ENCODE results near the gene TRAPPC12. TPM values are rescaled to one million over a fixed set of nuclear protein-coding genes. Genes with fewer than 3 reads are reported as not detected.
"Not testable (repeated sequence)": the region's sequence is repeated elsewhere in the genome, so short reads cannot be mapped to it uniquely, and the experiment has no call there.

The TRAPPC12 gene
- total and polyA plus RNA-seq, 7 experiments from 2014 or later: 29.8 to 160 (median 104) TPM

- H3K4me3 ChIP-seq (ENCODE audit: low read length): no peak overlapping the region
- no peaks in the 10 kb centered on the region for H3K4me1 ChIP-seq (ENCODE audit: control insufficient read depth in 2 of 2, insufficient read depth in 2 of 2, low read length in 2 of 2)
- CTCF ChIA-PET: no interaction called here
- H3K9me3 ChIP-seq (ENCODE audit: control insufficient read depth in 2 of 3, low read length in 3 of 3): no peaks in the 10 kb centered on the region
- H3K4me1 Mint-ChIP-seq: peaks cover 25 to 55% (median 45%) of the 10 kb centered on the region in 7 donors
- no peaks in the 10 kb centered on the region for H3K27me3 Mint-ChIP-seq
- H3K9me3 Mint-ChIP-seq: peaks cover 0 to 11% (median 0%) of the 10 kb centered on the region in 11 donors
- intact Hi-C loops (cut with micrococcal nuclease): no loop called here
- no peaks in the 10 kb centered on the region for H3K36me3 ChIP-seq (ENCODE audit: control insufficient read depth in 2 of 3, insufficient read depth in 3 of 3, low read length in 3 of 3)
- POLR2A ChIA-PET: no interaction called here
- DNase-seq (no peak), ATAC-seq (no peak)
- H3K27me3 ChIP-seq (ENCODE audit: control insufficient read depth in 2 of 2, insufficient read depth in 2 of 2, low read length in 2 of 2): no peaks in the 10 kb centered on the region
- H3K27ac Mint-ChIP-seq: no peak overlapping the region
- no peak overlapping the region for H3K27ac ChIP-seq (ENCODE audit: low read depth, low read length)
- peaks cover 0 to 27% (median 20%) of the 10 kb centered on the region in 5 donors for H3K36me3 Mint-ChIP-seq
- H3K4me3 Mint-ChIP-seq: no peak overlapping the region
Observed at GRCh38 chr2:3365219-3365618, 14.3 kb upstream of the TRAPPC12 start.

- ATAC-seq (no peak), DNase-seq (no peak)
- H3K4me3 ChIP-seq (ENCODE audit: low read length): no peak overlapping the region
- ChIA-PET POLR2A (no interaction called here), CTCF (no interaction called here)
- intact Hi-C loops (cut with micrococcal nuclease): no loop called here
- Mint-ChIP-seq H3K4me1 (peaks cover 12 to 42% (median 30%) of the 10 kb centered on the region in 7 donors), H3K36me3 (peaks cover 0 to 25% (median 20%) of the 10 kb centered on the region in 5 donors), H3K9me3 (peaks cover 0 to 11% (median 0%) of the 10 kb centered on the region in 11 donors), H3K4me3 (no peak overlapping the region), H3K27me3 (no peaks in the 10 kb centered on the region), H3K27ac (peak overlapping the region in 1 of 9 donors; percentile 4)
- H3K4me1 ChIP-seq (ENCODE audit: control insufficient read depth in 2 of 2, insufficient read depth in 2 of 2, low read length in 2 of 2): no peaks in the 10 kb centered on the region
- H3K27ac ChIP-seq (ENCODE audit: low read depth, low read length): no peak overlapping the region
- H3K27me3 ChIP-seq (ENCODE audit: control insufficient read depth in 2 of 2, insufficient read depth in 2 of 2, low read length in 2 of 2): no peaks in the 10 kb centered on the region
- H3K9me3 ChIP-seq (ENCODE audit: control insufficient read depth in 2 of 3, low read length in 3 of 3): no peaks in the 10 kb centered on the region
- H3K36me3 ChIP-seq (ENCODE audit: control insufficient read depth in 2 of 3, insufficient read depth in 3 of 3, low read length in 3 of 3): no peaks in the 10 kb centered on the region
Observed at GRCh38 chr2:3368261-3368722, 11.2 kb upstream of the TRAPPC12 start.

- POLR2A ChIA-PET; H3K4me3 ChIP-seq (ENCODE audit: low read length); H3K9me3 ChIP-seq (ENCODE audit: control insufficient read depth in 2 of 3, low read length in 3 of 3); H3K27me3 ChIP-seq (ENCODE audit: control insufficient read depth in 2 of 2, insufficient read depth in 2 of 2, low read length in 2 of 2); H3K27ac ChIP-seq (ENCODE audit: low read depth, low read length); ATAC-seq; DNase-seq; CTCF ChIA-PET; H3K27ac Mint-ChIP-seq; H3K4me1 ChIP-seq (ENCODE audit: control insufficient read depth in 2 of 2, insufficient read depth in 2 of 2, low read length in 2 of 2); H3K27me3 Mint-ChIP-seq; intact Hi-C loops (cut with micrococcal nuclease); H3K4me3 Mint-ChIP-seq; H3K36me3 ChIP-seq (ENCODE audit: control insufficient read depth in 2 of 3, insufficient read depth in 3 of 3, low read length in 3 of 3): not testable (repeated sequence)
- peaks cover 0 to 11% (median 0%) of the 10 kb centered on the region in 11 donors for H3K9me3 Mint-ChIP-seq
- peaks cover 12 to 38% (median 25%) of the 10 kb centered on the region in 7 donors for H3K4me1 Mint-ChIP-seq
- peaks cover 0 to 25% (median 20%) of the 10 kb centered on the region in 5 donors for H3K36me3 Mint-ChIP-seq
Observed at GRCh38 chr2:3369340-3370181, 9.9 kb upstream of the TRAPPC12 start.

- Histone ChIP-seq H3K4me1 (ENCODE audit: control insufficient read depth in 2 of 2, insufficient read depth in 2 of 2, low read length in 2 of 2) (peaks cover 24 to 29% of the 10 kb centered on the region in 2 donors), H3K4me3 (ENCODE audit: low read length) (peak overlapping the region; percentile 90), H3K27me3 (ENCODE audit: control insufficient read depth in 2 of 2, insufficient read depth in 2 of 2, low read length in 2 of 2) (no peaks in the 10 kb centered on the region), H3K36me3 (ENCODE audit: control insufficient read depth in 2 of 3, insufficient read depth in 3 of 3, low read length in 3 of 3) (peaks cover 0 to 6% (median 0%) of the 10 kb centered on the region in 3 experiments), H3K27ac (ENCODE audit: low read depth, low read length) (peak overlapping the region; percentile 87), H3K9me3 (ENCODE audit: control insufficient read depth in 2 of 3, low read length in 3 of 3) (no peaks in the 10 kb centered on the region)
- ATAC-seq (no peak), DNase-seq (no peak)
- Mint-ChIP-seq H3K27ac (peak overlapping the region; percentile 94 to 99 (median 99)), H3K9me3 (peaks cover 0 to 8% (median 0%) of the 10 kb centered on the region in 11 donors), H3K36me3 (peaks cover 0 to 17% (median 4%) of the 10 kb centered on the region in 5 donors), H3K4me3 (peak overlapping the region; percentile 96 to 99 (median 98)), H3K27me3 (no peaks in the 10 kb centered on the region), H3K4me1 (peaks cover 18 to 60% (median 44%) of the 10 kb centered on the region in 7 donors)
- intact Hi-C loops (cut with micrococcal nuclease): loop anchor here (1.0 to 5.0 kb wide), 7 partner anchors 45 to 1320 kb away; partner anchors contain the start of genes ADI1 (in 2 of the 2), RNASEH1 (in 2 of the 2) and RPS7 (in 2 of the 2)
- POLR2A ChIA-PET: interaction anchor here (1.6 to 4.3 kb wide), 2 partner anchors 181 to 276 kb away, joined by 7 to 18 read pairs; partner anchors contain the start of gene RNASEH1
- CTCF ChIA-PET: interaction anchor here (0.6 to 1.5 kb wide), 2 partner anchors 47 to 199 kb away, joined by 3 read pairs; no protein-coding TSS in a partner anchor
Observed at GRCh38 chr2:3376821-3377220, 2.7 kb upstream of the TRAPPC12 start.

GRCh38 chr2:3377279-3377611 is 2.2 kb upstream of the TRAPPC12 start:
- Histone ChIP-seq H3K4me3 (ENCODE audit: low read length) (peak overlapping the region; percentile 90), H3K9me3 (ENCODE audit: control insufficient read depth in 2 of 3, low read length in 3 of 3) (no peaks in the 10 kb centered on the region), H3K36me3 (ENCODE audit: control insufficient read depth in 2 of 3, insufficient read depth in 3 of 3, low read length in 3 of 3) (peaks cover 0 to 6% (median 0%) of the 10 kb centered on the region in 3 experiments), H3K27me3 (ENCODE audit: control insufficient read depth in 2 of 2, insufficient read depth in 2 of 2, low read length in 2 of 2) (no peaks in the 10 kb centered on the region), H3K27ac (ENCODE audit: low read depth, low read length) (peak overlapping the region; percentile 87), H3K4me1 (ENCODE audit: control insufficient read depth in 2 of 2, insufficient read depth in 2 of 2, low read length in 2 of 2) (peaks cover 24 to 29% of the 10 kb centered on the region in 2 donors)
- Mint-ChIP-seq H3K27ac (peak overlapping the region; percentile 94 to 99 (median 99)), H3K9me3 (peaks cover 0 to 8% (median 0%) of the 10 kb centered on the region in 11 donors), H3K36me3 (peaks cover 0 to 18% (median 5%) of the 10 kb centered on the region in 5 donors), H3K4me3 (peak overlapping the region; percentile 96 to 99 (median 98)), H3K27me3 (no peaks in the 10 kb centered on the region), H3K4me1 (peaks cover 18 to 62% (median 46%) of the 10 kb centered on the region in 7 donors)
- DNase-seq (peak in 1 of 9 donors; percentile 14), ATAC-seq (peak; percentile 9)
- CTCF ChIA-PET: interaction anchor here (0.6 to 1.4 kb wide), 3 partner anchors 132 to 274 kb away, joined by 3 read pairs; no protein-coding TSS in a partner anchor
- POLR2A ChIA-PET: interaction anchor here (0.8 to 4.3 kb wide), 6 partner anchors 16 to 763 kb away, joined by 3 to 18 read pairs (median 8); partner anchors contain the start of gene RNASEH1
- intact Hi-C loops (cut with micrococcal nuclease): loop anchor here (1.0 to 5.0 kb wide), 7 partner anchors 45 to 1320 kb away; partner anchors contain the start of genes ADI1 (in 2 of the 2), RNASEH1 (in 2 of the 2) and RPS7 (in 2 of the 2)

Data from naive thymus-derived CD4-positive, alpha-beta T cell (primary cell).